Glomerular endothelial cell (primary cell): ENCODE results near the gene CUEDC1. TPM values are rescaled to one million over a fixed set of nuclear protein-coding genes. Genes with fewer than 3 reads are reported as not detected.

ENCODE experiments used
- DNase-seq: peaks from one replicate; pipeline ENCODE4 v3.0.0-alpha.2; 2011; ENCODE audit warnings: low read depth, low spot score; ENCODE audit errors: extremely low read depth
- total RNA-seq: library from RNA; depleted of rRNA; stranded (reverse); fragments of >200 nt; gene quantifications from 2 replicates; pipeline ENCODE4 v1.2.3, GENCODE V29; 2015

The CUEDC1 gene
- total RNA-seq, 1 donor from 2014 or later: 19.8 TPM

- no peak for DNase-seq
These were observed 53.0 kb downstream of the CUEDC1 start for GRCh38 chr17:57902117-57902799.

DNA sequence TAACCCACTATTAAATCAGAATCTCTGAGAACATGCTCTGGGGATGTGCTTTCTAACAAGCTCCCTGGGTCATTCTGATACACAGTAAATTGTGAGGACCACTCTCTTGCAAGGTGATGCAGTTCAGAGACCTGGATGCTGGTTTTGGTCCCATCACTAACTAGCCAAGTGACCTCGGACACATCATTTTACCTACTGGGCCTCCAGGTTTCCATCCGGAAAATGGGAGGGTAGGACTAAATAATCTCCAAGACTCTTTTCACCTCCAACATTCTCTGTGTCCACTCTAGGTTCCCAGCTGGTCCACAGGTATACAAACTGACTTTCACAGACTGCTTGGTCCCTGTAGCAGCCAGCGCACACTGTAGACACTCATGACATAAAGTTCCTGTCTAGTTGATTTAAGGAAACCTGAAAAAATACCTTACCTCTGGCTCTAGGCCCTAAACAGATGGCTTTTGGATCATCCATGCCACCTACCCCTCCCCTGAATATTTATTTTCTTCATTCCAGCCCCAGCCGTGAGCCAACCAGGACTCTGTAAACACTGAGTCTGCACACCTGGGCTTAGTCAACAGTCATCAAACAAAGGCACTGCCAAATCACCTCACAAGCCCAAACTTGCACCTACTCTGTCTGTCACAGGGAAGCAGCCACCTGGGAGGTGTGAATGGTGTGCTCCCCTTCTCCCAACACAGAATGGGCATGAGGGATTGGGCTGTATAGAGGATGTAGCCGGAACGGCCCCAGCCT lies 54.0 kb downstream of the CUEDC1 start:
- no peak for DNase-seq

- no peak for DNase-seq
These were observed 55.4 kb downstream of the CUEDC1 start for GRCh38 chr17:57899822-57900221.

DNA sequence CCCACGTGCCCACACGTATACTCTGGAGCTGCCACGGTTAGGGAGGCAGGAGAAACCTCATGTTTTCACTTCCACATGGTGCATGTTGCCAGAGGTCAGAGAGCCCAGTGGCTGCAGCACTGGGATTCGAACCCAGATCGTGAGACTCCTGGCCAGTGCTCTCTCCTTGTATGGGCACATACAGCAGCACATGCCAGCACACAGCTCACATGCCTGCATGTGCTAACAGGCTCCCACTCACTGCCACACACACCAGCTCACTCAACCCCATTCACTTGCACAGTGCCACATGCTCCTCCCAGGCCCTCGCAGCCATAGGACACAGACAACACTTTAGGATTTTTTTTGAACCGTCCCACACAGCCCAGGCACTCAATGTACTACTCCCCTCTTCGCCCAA lies 55.8 kb downstream of the CUEDC1 start:
- no peak for DNase-seq

DNA sequence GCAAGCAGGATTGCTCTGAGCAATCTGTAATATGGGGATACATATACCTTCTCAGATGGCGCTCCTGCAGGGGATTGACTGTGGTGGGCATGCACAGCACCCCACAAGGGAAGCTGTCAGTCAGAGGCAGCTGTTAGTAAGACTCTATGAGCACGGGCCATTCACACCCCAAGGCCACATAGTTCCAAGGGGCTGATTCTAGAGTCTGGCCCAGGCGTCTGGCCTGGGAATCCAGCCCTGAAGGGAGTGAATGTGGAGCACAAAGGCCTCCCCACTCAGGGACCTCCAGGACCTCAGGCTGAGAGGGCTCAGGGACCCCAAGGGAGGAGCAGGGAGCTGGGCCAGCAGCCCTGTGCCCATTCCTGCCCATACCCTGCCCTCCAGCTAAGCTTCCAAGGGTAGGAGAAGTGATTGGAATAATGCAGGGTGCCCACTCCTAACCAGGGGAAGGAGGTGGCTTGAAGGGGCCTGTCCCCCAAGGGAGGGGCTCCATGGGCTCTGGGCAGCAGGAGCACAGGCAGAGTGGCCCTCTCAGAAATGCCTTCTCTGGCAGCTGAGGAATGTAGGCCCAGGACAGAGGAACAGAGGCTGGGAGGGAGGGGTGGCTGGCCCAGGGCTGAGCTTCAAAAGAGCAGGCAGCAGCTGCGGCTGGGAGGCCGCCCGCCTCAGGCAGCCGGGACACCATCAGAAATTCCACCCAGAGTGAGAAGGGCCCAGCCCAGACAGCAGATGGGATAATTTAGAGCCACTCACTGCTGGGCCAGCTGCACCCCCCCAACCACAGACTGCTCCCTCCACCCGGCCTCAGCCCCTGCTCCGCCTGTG lies 56.5 kb downstream of the CUEDC1 start:
- DNase-seq: no peak

DNA sequence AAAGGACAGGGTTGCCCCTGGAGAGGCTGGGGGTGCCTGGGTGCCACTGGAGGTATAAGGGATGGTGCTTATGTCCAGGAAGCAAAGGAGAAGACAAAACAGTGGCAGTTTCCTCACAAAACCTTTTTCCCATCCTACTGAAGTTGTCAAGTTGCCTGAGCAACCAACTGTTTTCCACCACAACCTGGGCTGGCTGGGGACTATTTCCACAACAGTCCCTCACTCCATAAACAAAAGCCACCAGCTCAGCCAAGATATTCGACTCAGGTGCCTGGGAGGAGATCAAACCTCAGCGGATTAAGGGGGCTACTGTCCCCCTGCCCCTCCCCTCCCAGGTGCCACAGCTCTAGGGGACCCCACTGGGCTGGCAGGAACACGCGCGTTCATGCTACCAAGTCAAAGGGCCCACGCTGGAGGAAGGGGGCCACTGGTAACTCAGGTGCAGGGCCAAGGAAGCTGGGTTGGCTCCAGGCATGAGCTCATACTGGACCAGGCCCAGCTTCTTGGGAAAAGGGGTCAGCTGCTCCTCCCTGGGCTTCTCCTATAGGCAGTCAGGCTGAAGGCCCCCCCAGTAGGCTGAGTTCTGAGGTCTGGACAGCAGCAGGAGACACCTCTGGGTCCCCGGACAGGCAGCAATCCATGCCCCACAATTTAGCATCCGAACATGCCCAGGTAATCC lies 59.7 kb downstream of the CUEDC1 start:
- no peak for DNase-seq

GRCh38 chr17:57894848-57895247 lies 60.4 kb downstream of the CUEDC1 start:
- no peak for DNase-seq

- peak; percentile 54 for DNase-seq
These were observed 62.2 kb downstream of the CUEDC1 start for GRCh38 chr17:57892820-57893595.

- DNase-seq: no peak
These were observed 62.9 kb downstream of the CUEDC1 start for GRCh38 chr17:57892146-57892819.

DNA sequence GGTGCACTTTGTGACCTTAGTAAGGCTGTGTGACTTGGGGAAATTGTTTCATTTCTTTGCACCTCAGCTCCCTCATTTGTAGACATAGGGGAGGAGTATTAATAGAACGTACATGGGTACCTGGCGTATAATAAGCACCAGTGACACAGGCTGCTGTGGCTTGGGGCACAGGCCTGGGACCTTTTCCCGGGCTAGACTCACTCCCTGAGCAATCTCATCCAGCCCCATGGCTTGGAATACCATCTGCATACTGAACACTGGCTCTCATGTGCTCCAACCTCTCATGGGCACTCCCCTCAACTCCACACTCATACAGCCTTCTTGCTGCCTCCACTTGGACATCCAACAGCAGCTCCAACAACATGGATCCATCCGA lies 64.4 kb downstream of the CUEDC1 start:
- no peak for DNase-seq

DNA sequence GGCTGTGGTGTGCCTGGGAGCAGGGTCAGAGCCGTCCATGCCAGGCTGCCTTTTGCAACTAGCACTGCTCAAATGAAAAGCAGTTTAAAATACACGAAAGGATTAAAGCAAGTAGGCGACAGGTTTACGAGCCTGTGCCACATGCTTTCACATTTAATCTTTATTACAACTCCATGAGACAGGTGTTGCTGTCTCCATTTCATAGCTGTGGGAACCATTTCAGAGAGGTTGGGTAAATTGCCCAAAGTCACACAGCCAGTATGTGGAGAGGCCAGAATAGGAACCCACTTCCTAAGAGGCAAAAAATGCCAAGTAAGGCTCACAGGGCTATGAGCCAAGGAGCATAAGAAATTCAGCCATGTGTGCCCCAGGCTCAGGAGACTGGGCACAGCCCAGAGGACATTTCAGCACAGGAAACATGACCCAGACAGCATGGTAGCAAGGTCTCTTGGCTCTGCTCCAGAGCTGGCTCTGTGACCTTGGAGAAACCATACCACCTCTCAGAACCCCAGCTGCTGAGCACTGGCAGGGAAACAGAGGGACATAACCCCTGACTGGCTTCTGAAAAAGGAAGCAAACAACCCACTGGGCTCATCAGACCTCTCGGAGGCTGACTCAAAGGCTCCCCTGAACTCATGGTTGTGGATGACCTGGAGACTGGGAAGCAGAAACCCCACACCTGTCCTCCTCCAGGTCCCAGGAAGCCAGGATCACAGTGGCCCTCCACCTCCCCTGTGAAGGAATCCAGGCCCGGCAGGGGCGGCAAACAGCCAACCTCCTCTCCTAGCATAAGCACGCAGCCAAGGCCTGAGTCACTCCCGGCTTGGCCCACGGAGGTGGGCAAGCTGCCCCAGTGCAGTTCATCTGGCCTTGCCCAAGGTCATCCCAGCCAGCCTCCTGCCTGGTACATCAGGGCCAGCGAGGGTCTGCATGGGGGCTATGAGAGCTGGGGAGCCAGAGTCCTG lies 65.0 kb downstream of the CUEDC1 start:
- DNase-seq: no peak

- DNase-seq: no peak
These were observed 66.0 kb downstream of the CUEDC1 start for GRCh38 chr17:57889252-57889651.

GRCh38 chr17:57888311-57889216 lies 66.6 kb downstream of the CUEDC1 start:
- DNase-seq: no peak

DNA sequence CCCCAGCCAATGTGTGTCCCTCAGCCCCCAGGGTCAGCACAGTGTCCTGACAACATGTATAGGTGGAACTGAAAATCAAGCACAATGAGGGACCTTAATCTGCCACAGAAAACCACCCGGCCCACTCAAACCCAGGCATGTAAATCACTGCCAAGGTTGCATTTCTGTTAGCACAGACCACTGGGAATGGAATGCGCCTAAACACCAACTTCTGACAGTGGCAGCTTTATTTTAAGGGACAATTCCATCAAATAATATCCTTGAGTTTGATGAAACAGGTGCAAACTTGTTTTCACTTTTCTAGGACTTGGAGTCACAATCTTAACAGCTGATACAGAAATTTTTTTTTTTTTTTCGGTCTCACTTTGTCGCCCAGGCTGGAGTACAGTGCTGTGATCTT lies 68.1 kb downstream of the CUEDC1 start:
- DNase-seq: no peak

DNA sequence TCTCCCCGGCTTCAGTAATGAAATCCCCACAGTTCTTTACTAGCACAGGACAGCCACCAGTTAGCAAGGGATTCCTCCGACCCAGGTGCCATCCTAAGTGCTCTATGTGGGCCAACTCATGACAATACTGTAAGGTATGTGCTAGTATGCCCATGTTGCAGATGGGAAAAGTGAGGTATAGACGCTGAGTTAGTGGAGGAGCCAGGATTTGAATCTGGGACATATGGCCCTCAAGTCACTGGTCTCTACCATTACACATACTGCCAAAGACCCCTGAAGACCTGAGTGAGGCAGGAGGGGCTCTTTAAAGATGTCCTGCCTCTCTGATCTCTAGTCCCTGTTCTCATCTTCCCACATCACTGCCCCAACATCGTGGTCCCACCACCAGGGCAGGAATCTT lies 69.2 kb downstream of the CUEDC1 start:
- DNase-seq: no peak

DNA sequence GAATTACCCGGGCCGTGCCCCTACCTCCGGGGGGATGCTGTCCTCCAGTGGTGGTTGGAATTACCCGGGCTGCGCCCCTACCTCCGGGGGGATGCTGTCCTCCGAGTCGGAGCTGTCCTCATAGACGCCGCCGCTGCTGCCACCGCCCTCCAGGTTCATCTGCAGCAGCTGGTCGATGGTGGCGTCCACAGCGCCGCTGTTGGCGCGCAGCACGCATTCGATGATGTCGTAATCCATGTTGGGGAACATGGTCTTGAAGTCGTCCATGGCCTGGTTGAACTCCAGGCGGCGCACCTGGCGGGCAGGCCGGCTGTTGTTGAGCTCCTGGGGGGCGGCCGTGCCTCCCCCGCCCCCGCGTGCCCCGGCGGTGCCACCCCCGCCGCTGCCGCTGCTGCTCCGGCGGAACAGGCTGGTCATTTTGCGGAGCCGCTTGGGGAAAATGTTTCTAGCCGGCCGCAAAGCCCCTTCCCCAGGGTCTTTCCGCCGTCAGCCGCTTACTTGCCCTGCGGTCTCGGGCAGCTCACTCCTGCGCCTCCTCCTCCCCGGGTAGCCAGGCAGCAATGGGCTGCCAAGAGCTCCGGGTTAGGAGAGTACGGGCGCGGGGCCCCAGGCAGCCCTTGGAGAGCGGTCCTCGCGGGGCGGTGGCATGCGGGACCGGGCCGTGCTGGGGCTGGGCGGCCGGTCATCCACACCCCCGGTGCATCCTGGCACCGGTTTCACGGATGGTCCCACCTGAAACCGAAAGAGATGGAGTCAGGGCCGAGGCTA lies 69.9 kb downstream of the CUEDC1 start:
- DNase-seq: no peak
